HepG2 (cell line): ENCODE results near the gene SLC35D3. TPM values are rescaled to one million over a fixed set of nuclear protein-coding genes. Genes with fewer than 3 reads are reported as not detected.
"Not testable (repeated sequence)": the region's sequence is repeated elsewhere in the genome, so short reads cannot be mapped to it uniquely, and the experiment has no call there.

ENCODE experiments used
- ATAC-seq: fragments of 200-7000 bp; cut with Tn5 transposase; 3 replicates; pipeline ENCODE4 v1.9.1; 2020; ENCODE audit warnings: mild to moderate bottlenecking, moderate library complexity
- BruUV-seq: library from RNA; stranded (reverse); fragments of 400-500 nt; replicated peaks from 2 replicates; lab custom pipeline; 2021; lab: Mats Ljungman, UMichigan
- CTCF ChIA-PET: fragments of 300-600 bp; formaldehyde crosslinking; extraction: SDS; loops from one replicate; lab custom pipeline; 2021; ENCODE audit warnings: low total read pairs, inconsistent platforms, low intra/inter-chr PET ratio; lab: Yijun Ruan, JAX
- POLR2A ChIA-PET: fragments of 350-600 bp; sonication (Branson Sonifier 250); formaldehyde crosslinking; loops from one replicate; lab custom pipeline; 2020; ENCODE audit warnings: antibody characterized with exemption, inconsistent platforms; lab: Yijun Ruan, JAX
- DNase-seq: peaks from one replicate; pipeline ENCODE4 v3.0.0-alpha.2; 2015; ENCODE audit warnings: low spot score
- FAIRE-seq: peaks from 3 replicates; lab custom pipeline; 2011; peaks lifted over from hg19 to GRCh38; lab: Jason Lieb, UNC
- H2AFZ ChIP-seq: one replicate; pipeline ENCODE4 v1.6.1; 2011; ENCODE audit warnings: low read length, inconsistent platforms
- H3K27ac ChIP-seq: fragments of 300-600 bp; 3 replicates; pipeline ENCODE4 v1.8.0; 2011; ENCODE audit warnings: mixed run types, mild to moderate bottlenecking, mixed read lengths, low read length, inconsistent platforms; ENCODE audit not compliant: insufficient read depth; ENCODE audit errors: extremely low read length
- H3K27me3 ChIP-seq, 2 experiments: fragments of 200-600 bp in 1 of 2; 2 replicates in 1 of 2; 3 replicates in 1 of 2; pipeline versions ENCODE4 v1.6.0 to v1.8.0; 2011; ENCODE audit warnings: low read length in 2 of 2, mild to moderate bottlenecking in 2 of 2, moderate library complexity in 2 of 2, inconsistent platforms in 1 of 2; ENCODE audit not compliant: insufficient read depth in 2 of 2, control insufficient read depth in 1 of 2
- H3K36me3 ChIP-seq, 2 experiments: fragments of 200-600 bp in 1 of 2; replicated peaks in 1 of 2; 2 replicates in 1 of 2; 3 replicates in 1 of 2; pipeline versions ENCODE4 v1.5.1 to v1.8.0; 2011; ENCODE audit warnings: low read length in 2 of 2, inconsistent platforms in 1 of 2; ENCODE audit not compliant: insufficient read depth in 2 of 2, control insufficient read depth in 1 of 2
- H3K4me1 ChIP-seq: 2 replicates; pipeline ENCODE4 v1.5.1; 2012; ENCODE audit warnings: low read length, inconsistent platforms; ENCODE audit not compliant: insufficient read depth
- H3K4me2 ChIP-seq: 2 replicates; pipeline ENCODE4 v1.6.0; 2011; ENCODE audit warnings: low read depth, low read length, inconsistent platforms
- H3K4me3 ChIP-seq, 3 experiments: fragments of 200-600 bp in 1 of 3; sonication (generic), shearing (Covaris generic) in 1 of 3; replicated peaks in 1 of 3; 2 replicates each; pipeline ENCODE4 v1.5.1; 2011 to 2016; ENCODE audit warnings: low read length in 3 of 3, inconsistent platforms in 2 of 3, low read depth in 2 of 3, mild to moderate bottlenecking in 2 of 3, control low read depth in 1 of 3, mixed read lengths in 1 of 3; ENCODE audit not compliant: insufficient read depth in 1 of 3
- H3K79me2 ChIP-seq: one replicate; pipeline ENCODE4 v1.6.1; 2011; ENCODE audit warnings: low read length, inconsistent platforms; ENCODE audit not compliant: insufficient read depth
- H3K9ac ChIP-seq: 2 replicates; pipeline ENCODE4 v1.6.0; 2011; ENCODE audit warnings: mild to moderate bottlenecking, low read depth, low read length, inconsistent platforms; ENCODE audit not compliant: insufficient read depth
- H3K9me3 ChIP-seq: 2 replicates; pipeline ENCODE4 v1.5.1; 2012; ENCODE audit warnings: mild to moderate bottlenecking, low read length
- H4K20me1 ChIP-seq: 2 replicates; pipeline ENCODE4 v1.6.0; 2011; ENCODE audit warnings: inconsistent platforms, mild to moderate bottlenecking, low read length, moderate library complexity; ENCODE audit not compliant: insufficient read depth
- WGBS: methylation state at CpG from one replicate; pipeline ENCODE4 v1.1.6; 2017; ENCODE audit warnings: low lambda C conversion rate; 5-methylcytosine and 5-hydroxymethylcytosine counted together
- in situ Hi-C: cut with HindIII; loops from 2 replicates; pipeline ENCODE4 v1.10.0; 2017; ENCODE audit warnings: low pct_unique_long_range_greater_than_20kb; ENCODE audit not compliant: extremely low pct_ligation_motif_present
- intact Hi-C: fragments of 100-400 bp; cut with micrococcal nuclease; formaldehyde crosslinking; loops from one replicate; pipeline ENCODE4 v1.10.0; 2022; ENCODE audit not compliant: unreplicated experiment
- polyA plus RNA-seq, 8 experiments: library from polyadenylated mRNA; depleted of rRNA in 3 of 8; stranded (reverse) in 7 of 8; unstranded in 1 of 8; fragments of >200 nt; fragmentation: Illumina TruSeq in 4 of 8; extraction: Trizol in 4 of 8; gene quantifications; 2 replicates each; pipeline versions ENCODE4 v1.2.1 to v1.2.3, GENCODE V29; 2011 to 2016; ENCODE audit warnings: low read depth in 4 of 8, missing spikeins in 1 of 8, mixed read lengths in 1 of 8; ENCODE audit not compliant: insufficient read depth in 1 of 8
- small RNA-seq, 3 experiments: library from RNA; depleted of rRNA; stranded (forward); fragments of <200 nt; gene quantifications; one replicate each; pipeline ENCODE3, GENCODE V24; 2012; ENCODE audit warnings: low read depth in 2 of 3, low replicate concordance in 1 of 3; ENCODE audit not compliant: insufficient read length in 3 of 3, insufficient read depth in 2 of 3
- total RNA-seq, 5 experiments: library from RNA; depleted of rRNA; stranded (reverse); fragments of >200 nt; fragmentation: Illumina TruSeq; extraction: Trizol; gene quantifications; 2 replicates each; pipeline ENCODE4 v1.2.3, GENCODE V29; 2016; ENCODE audit warnings: low read depth in 1 of 5

SLC35D3 gene
- total and polyA plus RNA-seq, 2 of the 13 experiments (the other 11 are each of a cell fraction or from before 2014, with no cell fraction given), result not detected

- POLR2A ChIA-PET, H3K27ac ChIP-seq, H3K9me3 ChIP-seq, DNase-seq, FAIRE-seq, H2AFZ ChIP-seq, H3K9ac ChIP-seq, H3K79me2 ChIP-seq, ATAC-seq, H4K20me1 ChIP-seq, BruUV-seq, H3K4me1 ChIP-seq, H3K27me3 ChIP-seq, H3K36me3 ChIP-seq, intact Hi-C loops, H3K4me2 ChIP-seq, H3K4me3 ChIP-seq, CTCF ChIA-PET: not testable (repeated sequence)
- in situ Hi-C loops, result loop anchor here (25.0 kb wide), 1 partner anchor 664 kb away; no protein-coding TSS in a partner anchor
- 54% methylated on average over 6 of the region's 8 CpGs for WGBS
These were observed 51.7 kb downstream of the SLC35D3 start for GRCh38 chr6:136973781-136974180.

Small RNA genes lying within 50 kb of the gene (small RNA-seq; reads per million reads assigned to genes)
- 0 reads per million in 3 experiments for gene RF00019
- 0 reads per million in 3 experiments for gene RPL35AP3

Other genes with a start within 250 kb of the SLC35D3 start
- not detected in 2 replicates for gene MAP3K5, start 129.8 kb upstream of the SLC35D3 start, total RNA-seq (2016; rRNA removed; fragmentation: Illumina TruSeq; extraction: Trizol)
- not detected in 2 replicates for gene MAP3K5, start 129.8 kb upstream of the SLC35D3 start, polyA plus RNA-seq (2011; rRNA removed)
- 0.53 and 0.88 TPM in 2 replicates for gene PEX7, start 99.7 kb upstream of the SLC35D3 start, total RNA-seq (2016; rRNA removed; fragmentation: Illumina TruSeq; extraction: Trizol)
- 0.04 and 0.29 TPM in 2 replicates for gene PEX7, start 99.7 kb upstream of the SLC35D3 start, polyA plus RNA-seq (2011; rRNA removed)
- gene IL20RA, start 122.7 kb downstream of the SLC35D3 start, total RNA-seq (2016; rRNA removed; fragmentation: Illumina TruSeq; extraction: Trizol), result not detected in 2 replicates
- gene IL20RA, start 122.7 kb downstream of the SLC35D3 start, polyA plus RNA-seq (2011; rRNA removed), result not detected in 2 replicates